ENCODE results near the gene GPR153.

DNA sequence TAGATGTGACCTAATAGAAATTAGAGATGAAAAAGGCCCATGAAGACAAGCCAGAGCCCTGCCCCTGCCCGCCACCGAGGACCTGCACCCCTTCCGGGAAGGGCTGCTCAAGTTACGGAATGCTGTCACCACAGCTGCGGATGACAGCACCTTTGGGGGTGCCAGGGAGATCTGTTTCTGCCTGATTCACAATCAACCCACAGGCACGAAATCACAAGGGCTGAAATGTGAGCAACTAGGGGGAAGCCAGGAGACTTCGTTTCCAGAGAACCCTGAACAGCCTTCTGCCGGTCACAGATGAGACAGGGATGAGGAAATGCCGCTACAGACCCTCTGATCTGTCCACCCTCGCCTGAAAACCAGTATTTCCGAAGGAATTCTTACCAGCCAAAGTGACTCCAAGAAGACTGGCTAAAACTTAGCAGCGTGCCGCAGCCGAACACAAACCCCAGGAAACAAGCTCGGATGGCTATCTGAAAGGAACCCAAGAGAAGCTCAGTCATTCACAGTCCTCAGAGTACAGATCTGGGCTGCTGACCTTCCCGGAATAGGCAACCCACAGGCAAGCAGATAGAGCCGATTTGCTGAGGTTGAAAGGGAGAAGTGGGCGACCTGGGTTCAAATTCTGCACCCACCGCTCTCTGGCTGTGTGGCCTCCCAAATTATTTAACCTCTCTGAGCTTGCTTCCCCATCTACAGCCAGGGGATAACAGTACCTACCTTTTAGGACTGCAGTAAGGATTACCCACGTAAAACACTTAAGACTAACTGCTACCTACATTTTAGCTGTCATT lies 26.2 kb downstream of the GPR153 start:
- TF ChIP-seq, protein P1, sequence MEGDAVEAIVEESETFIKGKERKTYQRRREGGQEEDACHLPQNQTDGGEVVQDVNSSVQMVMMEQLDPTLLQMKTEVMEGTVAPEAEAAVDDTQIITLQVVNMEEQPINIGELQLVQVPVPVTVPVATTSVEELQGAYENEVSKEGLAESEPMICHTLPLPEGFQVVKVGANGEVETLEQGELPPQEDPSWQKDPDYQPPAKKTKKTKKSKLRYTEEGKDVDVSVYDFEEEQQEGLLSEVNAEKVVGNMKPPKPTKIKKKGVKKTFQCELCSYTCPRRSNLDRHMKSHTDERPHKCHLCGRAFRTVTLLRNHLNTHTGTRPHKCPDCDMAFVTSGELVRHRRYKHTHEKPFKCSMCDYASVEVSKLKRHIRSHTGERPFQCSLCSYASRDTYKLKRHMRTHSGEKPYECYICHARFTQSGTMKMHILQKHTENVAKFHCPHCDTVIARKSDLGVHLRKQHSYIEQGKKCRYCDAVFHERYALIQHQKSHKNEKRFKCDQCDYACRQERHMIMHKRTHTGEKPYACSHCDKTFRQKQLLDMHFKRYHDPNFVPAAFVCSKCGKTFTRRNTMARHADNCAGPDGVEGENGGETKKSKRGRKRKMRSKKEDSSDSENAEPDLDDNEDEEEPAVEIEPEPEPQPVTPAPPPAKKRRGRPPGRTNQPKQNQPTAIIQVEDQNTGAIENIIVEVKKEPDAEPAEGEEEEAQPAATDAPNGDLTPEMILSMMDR (IDR thresholded peaks at IDR 0.05): no peak
- TF ChIP-seq POLR2A (IDR thresholded peaks at IDR 0.05): no peak

Measured in lower leg skin (tissue), 3 donors.